SJCRH30 (cell line): Measurements from ENCODE around the gene CHMP6. TPM values are rescaled to one million over a fixed set of nuclear protein-coding genes. Genes with fewer than 3 reads are reported as not detected.

Experiments
- DNase-seq, 2 experiments: peaks; one replicate each; pipeline ENCODE4 v3.0.0-alpha.2; 2015 to 2020
- H3K27ac ChIP-seq: fragments of 250-450 bp; sonication (Bioruptor Pico); 2 replicates; pipeline ENCODE4 v1.5.1; 2020; ENCODE audit warnings: mild to moderate bottlenecking, moderate library complexity
- H3K27me3 ChIP-seq: fragments of 250-450 bp; sonication (Bioruptor Pico); 2 replicates; pipeline ENCODE4 v1.5.1; 2020; ENCODE audit warnings: mild to moderate bottlenecking, moderate library complexity
- H3K36me3 ChIP-seq: fragments of 250-450 bp; sonication (Bioruptor Pico); 2 replicates; pipeline ENCODE4 v1.5.1; 2020; ENCODE audit warnings: mild to moderate bottlenecking, moderate library complexity
- H3K4me1 ChIP-seq: fragments of 250-450 bp; sonication (Bioruptor Pico); 2 replicates; pipeline ENCODE4 v1.5.1; 2020; ENCODE audit warnings: mild to moderate bottlenecking, moderate library complexity
- H3K4me3 ChIP-seq: fragments of 250-450 bp; sonication (Bioruptor Pico); 2 replicates; pipeline ENCODE4 v1.5.1; 2020; ENCODE audit warnings: mild to moderate bottlenecking, moderate library complexity
- H3K9me3 ChIP-seq: fragments of 250-450 bp; sonication (Bioruptor Pico); replicated peaks from 2 replicates; pipeline ENCODE4 v1.5.1; 2020; ENCODE audit warnings: mild to moderate bottlenecking, moderate library complexity
- total RNA-seq: library from RNA; depleted of rRNA; stranded (reverse); fragments of >200 nt; shearing (Covaris generic); gene quantifications from 2 replicates; pipeline ENCODE4 v1.2.3, GENCODE V29; 2014

The CHMP6 gene
- total RNA-seq, 1 experiment from 2014 or later, result 27.6 TPM

DNA sequence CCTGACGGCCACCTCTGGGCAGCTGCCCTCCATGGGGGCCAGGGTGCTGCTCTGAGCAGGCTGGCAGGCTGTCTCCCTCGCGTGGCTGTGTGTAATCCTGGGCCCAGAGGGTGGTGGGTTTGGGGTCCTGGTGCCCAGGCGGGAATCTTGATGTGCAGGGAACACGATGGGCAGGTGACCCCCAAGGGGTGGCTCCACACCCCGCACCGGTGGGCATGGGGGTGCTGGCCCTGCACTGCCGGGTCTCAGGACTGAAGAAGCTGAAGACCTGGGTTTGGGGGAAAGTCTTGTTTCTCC, 8.6 kb downstream of the CHMP6 start:
- no peaks in the 10 kb centered on the region for H3K9me3 ChIP-seq
- H3K27me3 ChIP-seq, result peaks cover 16% of the 10 kb centered on the region
- H3K4me1 ChIP-seq, result peaks cover 8% of the 10 kb centered on the region; the same call in 1 of the 2 replicates
- no peak overlapping the region for H3K4me3 ChIP-seq
- no peak overlapping the region for H3K27ac ChIP-seq
- no peak for DNase-seq
- 0 out of 2 replicates have a peak, but pooled peaks cover 9% of the 10 kb centered on the region for H3K36me3 ChIP-seq

- DNase-seq, result no peak
- peaks cover 16% of the 10 kb centered on the region for H3K27me3 ChIP-seq
- H3K4me1 ChIP-seq, result peaks cover 8% of the 10 kb centered on the region; the same call in 1 of the 2 replicates
- H3K9me3 ChIP-seq, result no peaks in the 10 kb centered on the region
- no peak overlapping the region for H3K27ac ChIP-seq
- no peak overlapping the region for H3K4me3 ChIP-seq
- 0 out of 2 replicates have a peak, but pooled peaks cover 5% of the 10 kb centered on the region for H3K36me3 ChIP-seq
Observed at GRCh38 chr17:81000631-81001357, 9.2 kb downstream of the CHMP6 start.

- Histone ChIP-seq H3K27ac (no peak overlapping the region), H3K36me3 (no peaks in the 10 kb centered on the region), H3K4me1 (peaks cover 8% of the 10 kb centered on the region; the same call in 1 of the 2 replicates), H3K9me3 (no peaks in the 10 kb centered on the region), H3K27me3 (peaks cover 20% of the 10 kb centered on the region), H3K4me3 (no peak overlapping the region)
- DNase-seq, result no peak
Observed at GRCh38 chr17:81002013-81002384, 10.4 kb downstream of the CHMP6 start.

GRCh38 chr17:81002409-81003361, 11.0 kb downstream of the CHMP6 start:
- H3K4me3 ChIP-seq, result no peak overlapping the region
- DNase-seq, result peak; percentile 77 to 86
- H3K4me1 ChIP-seq, result peaks cover 8% of the 10 kb centered on the region; the same call in 1 of the 2 replicates
- H3K9me3 ChIP-seq, result no peaks in the 10 kb centered on the region
- peaks cover 25% of the 10 kb centered on the region for H3K27me3 ChIP-seq
- H3K36me3 ChIP-seq, result no peaks in the 10 kb centered on the region
- H3K27ac ChIP-seq, result no peak overlapping the region

DNA sequence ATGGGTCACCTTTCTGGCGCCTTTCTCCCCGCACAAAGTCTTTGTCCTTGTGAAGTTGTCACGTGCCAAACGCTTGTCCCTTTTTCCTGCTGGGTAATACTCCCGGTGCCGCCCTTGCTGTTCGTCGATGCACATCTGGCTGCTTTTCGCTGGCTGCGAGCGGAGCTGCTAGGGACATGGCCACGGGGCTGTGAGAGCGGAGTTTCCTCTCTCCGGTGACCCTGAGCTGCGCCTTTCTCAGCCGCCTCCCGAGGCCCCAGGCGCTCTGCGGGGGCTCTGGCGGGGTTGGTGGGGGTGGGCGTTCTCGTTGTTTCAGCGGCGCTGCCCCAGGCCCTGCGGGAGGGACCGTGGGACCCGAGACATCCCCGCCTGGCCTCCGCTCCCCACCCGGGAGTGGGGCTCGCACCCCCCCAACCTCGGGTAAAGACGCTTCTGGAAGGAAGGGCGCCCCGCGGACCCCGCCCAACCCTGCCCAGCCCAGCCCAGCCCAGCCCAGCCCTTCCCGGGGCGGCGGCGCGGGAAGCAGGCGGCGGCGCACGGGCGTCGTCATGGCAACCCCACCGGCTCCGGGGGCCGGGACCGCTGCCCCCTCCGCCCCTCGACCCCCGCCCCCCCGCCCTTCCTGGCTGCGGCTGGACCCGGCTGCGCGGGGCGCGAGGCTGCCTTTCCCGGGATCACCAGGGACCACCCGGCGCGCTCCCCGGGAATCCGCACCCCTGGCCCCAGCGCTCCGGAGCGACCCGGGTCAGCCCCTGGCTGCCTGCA, 12.3 kb downstream of the CHMP6 start:
- Histone ChIP-seq H3K4me3 (no peak overlapping the region), H3K36me3 (no peaks in the 10 kb centered on the region), H3K9me3 (no peaks in the 10 kb centered on the region), H3K4me1 (peaks cover 8% of the 10 kb centered on the region; the same call in 1 of the 2 replicates), H3K27ac (no peak overlapping the region), H3K27me3 (peaks cover 27% of the 10 kb centered on the region)
- no peak for DNase-seq

DNA sequence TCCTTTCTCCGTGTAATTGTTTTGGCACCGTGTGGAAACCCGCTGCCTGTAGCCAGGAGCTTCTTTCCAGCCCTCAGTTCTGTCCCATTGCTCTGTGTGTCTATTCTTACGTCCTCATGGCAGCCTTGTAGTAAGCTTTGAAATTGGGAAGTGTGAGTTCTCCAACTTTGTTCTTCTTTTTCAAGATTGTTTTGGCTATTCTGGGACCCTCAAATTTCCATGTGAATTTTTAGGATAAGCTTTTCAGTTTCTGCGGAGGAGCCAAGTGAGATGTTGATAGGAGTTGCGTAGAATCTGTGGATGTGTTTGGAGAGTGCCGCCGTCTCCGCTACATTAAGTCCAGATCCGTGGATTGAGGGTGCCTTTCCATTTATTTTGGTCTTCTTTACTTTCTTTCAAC, 15.2 kb downstream of the CHMP6 start:
- H3K27ac ChIP-seq, result no peak overlapping the region
- DNase-seq, result no peak
- H3K36me3 ChIP-seq, result no peaks in the 10 kb centered on the region
- peaks cover 8% of the 10 kb centered on the region; the same call in 1 of the 2 replicates for H3K4me1 ChIP-seq
- peaks cover 3% of the 10 kb centered on the region; the same call in 1 of the 2 replicates for H3K9me3 ChIP-seq
- H3K4me3 ChIP-seq, result no peak overlapping the region
- peaks cover 27% of the 10 kb centered on the region for H3K27me3 ChIP-seq

GRCh38 chr17:81008140-81008539, 16.5 kb downstream of the CHMP6 start:
- Histone ChIP-seq H3K36me3 (no peaks in the 10 kb centered on the region), H3K27ac (no peak overlapping the region), H3K27me3 (peaks cover 23% of the 10 kb centered on the region), H3K9me3 (peaks cover 3% of the 10 kb centered on the region; the same call in 1 of the 2 replicates), H3K4me1 (no peaks in the 10 kb centered on the region), H3K4me3 (no peak overlapping the region)
- no peak for DNase-seq

GRCh38 chr17:81009136-81009535, 17.5 kb downstream of the CHMP6 start:
- H3K27ac ChIP-seq, result no peak overlapping the region
- H3K4me1 ChIP-seq, result no peaks in the 10 kb centered on the region
- H3K27me3 ChIP-seq, result peaks cover 18% of the 10 kb centered on the region
- H3K9me3 ChIP-seq, result peaks cover 3% of the 10 kb centered on the region; the same call in 1 of the 2 replicates
- no peaks in the 10 kb centered on the region for H3K36me3 ChIP-seq
- no peak overlapping the region for H3K4me3 ChIP-seq
- DNase-seq, result no peak

GRCh38 chr17:81010935-81011334, 19.3 kb downstream of the CHMP6 start:
- H3K27me3 ChIP-seq, result peaks cover 11% of the 10 kb centered on the region
- no peak overlapping the region for H3K4me3 ChIP-seq
- H3K4me1 ChIP-seq, result no peaks in the 10 kb centered on the region
- no peak for DNase-seq
- H3K9me3 ChIP-seq, result peaks cover 3% of the 10 kb centered on the region; the same call in 1 of the 2 replicates
- H3K36me3 ChIP-seq, result no peaks in the 10 kb centered on the region
- H3K27ac ChIP-seq, result no peak overlapping the region

- no peak overlapping the region for H3K27ac ChIP-seq
- H3K27me3 ChIP-seq, result peaks cover 8% of the 10 kb centered on the region; the same call in 1 of the 2 replicates
- no peaks in the 10 kb centered on the region for H3K36me3 ChIP-seq
- no peak for DNase-seq
- no peaks in the 10 kb centered on the region for H3K4me1 ChIP-seq
- no peak overlapping the region for H3K4me3 ChIP-seq
- peaks cover 11% of the 10 kb centered on the region for H3K9me3 ChIP-seq
Observed at GRCh38 chr17:81011951-81012350, 20.3 kb downstream of the CHMP6 start.

DNA sequence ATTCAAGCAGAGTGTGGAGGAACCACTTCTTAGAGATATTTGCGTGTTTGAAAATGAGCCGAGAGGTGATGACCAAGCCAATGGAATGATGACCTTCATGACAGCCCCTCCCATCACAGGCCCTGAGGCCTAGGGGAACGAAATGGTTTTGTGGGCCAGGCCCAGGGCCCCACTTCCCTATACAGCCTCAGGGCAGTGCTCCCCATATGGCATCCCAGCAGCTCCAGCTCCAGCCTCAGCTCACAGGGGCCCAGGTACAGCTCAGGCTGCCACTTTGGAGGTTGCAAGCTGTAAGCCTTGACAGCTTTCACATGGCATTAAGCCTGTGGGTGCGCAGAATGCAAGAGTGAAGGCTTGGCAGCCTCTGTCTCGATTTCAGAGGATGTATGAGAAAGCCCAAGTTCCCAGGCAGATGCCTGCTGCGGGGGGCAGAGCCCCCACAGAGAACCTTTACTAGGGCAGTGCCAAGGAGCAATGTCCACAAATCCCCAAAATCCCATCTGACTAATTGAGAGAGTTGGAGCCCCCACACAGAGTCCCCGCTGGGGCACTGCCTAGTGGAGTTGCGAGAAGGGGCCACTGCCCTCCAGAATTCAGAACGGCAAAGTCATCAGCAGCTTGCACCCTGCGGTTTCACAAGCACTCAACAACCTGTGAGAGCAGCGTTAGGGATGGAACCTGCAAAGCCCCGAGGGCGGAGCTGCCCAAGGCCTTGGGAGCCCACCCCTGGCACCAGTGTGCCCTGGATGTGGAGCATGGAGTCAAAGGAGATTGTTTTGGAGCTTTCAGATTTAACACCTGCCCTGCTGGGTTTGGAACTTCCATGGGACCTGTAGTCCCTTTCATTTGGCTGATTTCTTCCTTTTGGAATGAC, 21.2 kb downstream of the CHMP6 start:
- no peak for DNase-seq
- Histone ChIP-seq H3K9me3 (peaks cover 12% of the 10 kb centered on the region), H3K4me3 (no peak overlapping the region), H3K36me3 (no peaks in the 10 kb centered on the region), H3K27ac (no peak overlapping the region), H3K27me3 (peaks cover 3% of the 10 kb centered on the region; the same call in 1 of the 2 replicates), H3K4me1 (no peaks in the 10 kb centered on the region)

DNA sequence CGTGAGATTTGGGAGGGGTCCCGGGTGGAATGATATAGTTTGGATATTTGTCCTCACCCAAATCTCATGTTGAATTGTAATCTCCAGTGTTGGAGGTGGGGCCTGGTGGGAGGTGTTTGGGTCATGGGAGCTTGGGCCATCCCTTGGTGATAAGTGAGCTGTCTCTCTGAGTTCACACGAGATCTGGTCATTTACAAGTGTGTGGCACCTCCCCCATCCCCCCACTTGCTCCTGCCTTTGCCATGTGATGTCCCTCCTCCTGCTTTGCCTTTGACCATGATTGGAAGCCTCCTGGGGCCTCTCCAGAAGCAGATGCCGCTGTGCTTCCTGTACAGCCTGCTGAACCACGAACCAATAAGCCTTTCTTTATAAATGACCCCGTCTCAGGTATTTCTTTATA, 22.0 kb downstream of the CHMP6 start:
- no peak for DNase-seq
- Histone ChIP-seq H3K4me1 (no peaks in the 10 kb centered on the region), H3K27me3 (no peaks in the 10 kb centered on the region; the same call in 1 of the 2 replicates), H3K9me3 (peaks cover 12% of the 10 kb centered on the region), H3K36me3 (no peaks in the 10 kb centered on the region), H3K4me3 (no peak overlapping the region), H3K27ac (no peak overlapping the region)

- no peak overlapping the region for H3K4me3 ChIP-seq
- DNase-seq, result no peak
- H3K4me1 ChIP-seq, result peaks cover 7% of the 10 kb centered on the region
- H3K36me3 ChIP-seq, result no peaks in the 10 kb centered on the region
- H3K9me3 ChIP-seq, result peaks cover 12% of the 10 kb centered on the region
- no peaks in the 10 kb centered on the region for H3K27me3 ChIP-seq
- no peak overlapping the region for H3K27ac ChIP-seq
Observed at GRCh38 chr17:81015136-81015535, 23.5 kb downstream of the CHMP6 start.

GRCh38 chr17:81016575-81016974, 24.9 kb downstream of the CHMP6 start:
- Histone ChIP-seq H3K9me3 (peaks cover 9% of the 10 kb centered on the region), H3K4me1 (peaks cover 19% of the 10 kb centered on the region), H3K27me3 (no peaks in the 10 kb centered on the region), H3K27ac (no peak overlapping the region), H3K36me3 (no peaks in the 10 kb centered on the region), H3K4me3 (no peak overlapping the region)
- no peak for DNase-seq
